Endodermal cell (in vitro differentiated cells): Measurements from ENCODE around the gene KLF6. TPM values are rescaled to one million over a fixed set of nuclear protein-coding genes. Genes with fewer than 3 reads are reported as not detected.

Experiments used
- DNase-seq: peaks from one replicate; pipeline ENCODE4 v3.0.0-alpha.2; 2017
- H3K27ac ChIP-seq: 2 replicates; pipeline ENCODE4 v1.5.1; 2013; ENCODE audit warnings: mild to moderate bottlenecking, low read depth, low read length, moderate library complexity
- H3K27me3 ChIP-seq: 2 replicates; pipeline ENCODE4 v1.6.1; 2013; ENCODE audit warnings: mild to moderate bottlenecking, low read length, moderate library complexity; ENCODE audit not compliant: insufficient read depth, control insufficient read depth, poor library complexity, severe bottlenecking
- H3K36me3 ChIP-seq: 2 replicates; pipeline ENCODE4 v1.7.0; 2013; ENCODE audit warnings: mild to moderate bottlenecking, low read length, moderate library complexity; ENCODE audit not compliant: control insufficient read depth, insufficient read depth
- H3K4me1 ChIP-seq: one replicate; pipeline ENCODE4 v1.7.0; 2013; ENCODE audit warnings: low read length; ENCODE audit not compliant: control insufficient read depth, insufficient read depth
- H3K4me3 ChIP-seq: 2 replicates; pipeline ENCODE4 v1.5.1; 2013; ENCODE audit warnings: mild to moderate bottlenecking, low read length, moderate library complexity
- H3K9ac ChIP-seq: 2 replicates; pipeline ENCODE4 v1.6.1; 2013; ENCODE audit warnings: mild to moderate bottlenecking, low read length, moderate library complexity; ENCODE audit not compliant: poor library complexity, severe bottlenecking; ENCODE audit errors: extremely low read depth
- H3K9me3 ChIP-seq: 2 replicates; pipeline ENCODE4 v1.6.1; 2013; ENCODE audit warnings: mild to moderate bottlenecking, low read length, moderate library complexity; ENCODE audit not compliant: control insufficient read depth
- H3K27ac Mint-ChIP-seq: 2 replicates; pipeline ENCODE4 v1.8.0; 2020; ENCODE audit warnings: mixed read lengths
- H3K27me3 Mint-ChIP-seq: 2 replicates; pipeline ENCODE4 v1.8.0; 2021; ENCODE audit warnings: mild to moderate bottlenecking, mixed read lengths; ENCODE audit not compliant: insufficient read depth
- H3K36me3 Mint-ChIP-seq: 2 replicates; pipeline ENCODE4 v1.8.0; 2020; ENCODE audit warnings: low read depth, mixed read lengths
- H3K4me1 Mint-ChIP-seq: 2 replicates; pipeline ENCODE4 v1.8.0; 2020; ENCODE audit warnings: mixed read lengths
- H3K4me3 Mint-ChIP-seq: 2 replicates; pipeline ENCODE4 v1.8.0; 2020; ENCODE audit warnings: mild to moderate bottlenecking, moderate library complexity, mixed read lengths
- H3K9me3 Mint-ChIP-seq: 2 replicates; pipeline ENCODE4 v1.8.0; 2020; ENCODE audit warnings: mild to moderate bottlenecking, mixed read lengths
- CTCF ChIP-seq: fragments of 200-600 bp; sonication (generic); conservative IDR thresholded peaks from 2 replicates; pipeline ENCODE4 v1.5.0; 2021; ENCODE audit warnings: antibody characterized with exemption, mild to moderate bottlenecking
- WGBS, 2 experiments: methylation state at CpG; one replicate each; pipeline versions ENCODE4 v1.1.5 to v1.1.7; 2013; ENCODE audit warnings: missing lambda C conversion rate in 2 of 2, mixed read lengths in 1 of 2; ENCODE audit not compliant: insufficient coverage in 1 of 2, insufficient read length in 1 of 2; 5-methylcytosine and 5-hydroxymethylcytosine counted together
- total RNA-seq, 2 donors: library from RNA; stranded (reverse); fragmentation: NEBNext Ultra II Directional in 1 of 2; extraction: Animal tissue kit (Norgen Biotek cat#: 25700) in 1 of 2; gene quantifications; 2 replicates in 1 of 2; 3 replicates in 1 of 2; pipeline ENCODE4 v1.2.1, GENCODE V29; 2021

The KLF6 gene
- total RNA-seq, 2 donors from 2014 or later: 59.0 to 71.2 TPM

GRCh38 chr10:3760083-3760482, 24.9 kb downstream of the KLF6 start:
- Histone ChIP-seq H3K4me3 (no peak overlapping the region), H3K4me1 (peaks cover 13% of the 10 kb centered on the region), H3K27me3 (no peaks in the 10 kb centered on the region), H3K9me3 (no peaks in the 10 kb centered on the region), H3K9ac (no peak overlapping the region), H3K36me3 (no peaks in the 10 kb centered on the region), H3K27ac (no peak overlapping the region)
- Mint-ChIP-seq H3K4me1 (peaks cover 24% of the 10 kb centered on the region), H3K27me3 (peaks cover 34% of the 10 kb centered on the region), H3K4me3 (no peak overlapping the region), H3K27ac (no peak overlapping the region), H3K9me3 (no peaks in the 10 kb centered on the region), H3K36me3 (no peaks in the 10 kb centered on the region)
- WGBS, 2 experiments: 93 to 95% methylated on average over 6 to 14 of the region's 14 CpGs
- DNase-seq: peak; percentile 23
- no peak for TF ChIP-seq CTCF

- H3K27ac Mint-ChIP-seq: no peak overlapping the region
- DNase-seq: no peak
- 92 to 97% methylated on average over 2 of the region's 2 CpGs for WGBS, 2 experiments
- Histone ChIP-seq H3K27ac (no peak overlapping the region), H3K4me3 (no peak overlapping the region), H3K9me3 (no peaks in the 10 kb centered on the region), H3K27me3 (no peaks in the 10 kb centered on the region), H3K4me1 (peaks cover 13% of the 10 kb centered on the region), H3K36me3 (no peaks in the 10 kb centered on the region), H3K9ac (no peak overlapping the region)
- H3K4me3 Mint-ChIP-seq: no peak overlapping the region
- H3K36me3 Mint-ChIP-seq: no peaks in the 10 kb centered on the region
- peaks cover 29% of the 10 kb centered on the region for H3K27me3 Mint-ChIP-seq
- H3K4me1 Mint-ChIP-seq: peaks cover 26% of the 10 kb centered on the region
- no peaks in the 10 kb centered on the region for H3K9me3 Mint-ChIP-seq
- TF ChIP-seq CTCF: no peak
Measured at GRCh38 chr10:3759397-3759796, 25.6 kb downstream of the KLF6 start.

GRCh38 chr10:3758491-3758970, 26.5 kb downstream of the KLF6 start:
- DNase-seq: peak; percentile 67
- Mint-ChIP-seq H3K4me1 (peaks cover 26% of the 10 kb centered on the region), H3K36me3 (no peaks in the 10 kb centered on the region), H3K27ac (no peak overlapping the region), H3K9me3 (no peaks in the 10 kb centered on the region), H3K27me3 (peaks cover 21% of the 10 kb centered on the region), H3K4me3 (no peak overlapping the region)
- no peaks in the 10 kb centered on the region for H3K27me3 ChIP-seq
- WGBS, 2 experiments: 60 to 88% methylated on average over 1 to 6 of the region's 6 CpGs
- H3K9me3 ChIP-seq: no peaks in the 10 kb centered on the region
- H3K4me1 ChIP-seq: peaks cover 13% of the 10 kb centered on the region
- H3K27ac ChIP-seq: no peak overlapping the region
- no peaks in the 10 kb centered on the region for H3K36me3 ChIP-seq
- H3K9ac ChIP-seq: no peak overlapping the region
- TF ChIP-seq CTCF: peak; percentile 57
- H3K4me3 ChIP-seq: no peak overlapping the region
